AG04449 (cell line): ENCODE measurements around the gene FURIN.
"Not testable (repeated sequence)": the region's sequence is repeated elsewhere in the genome, so short reads cannot be mapped to it uniquely, and the experiment has no call there.

Source experiments
- CTCF ChIA-PET: fragments of 350-600 bp; formaldehyde crosslinking; extraction: SDS; loops from one replicate; lab custom pipeline; 2021; ENCODE audit warnings: antibody characterized with exemption; lab: Yijun Ruan, JAX
- POLR2A ChIA-PET: fragments of 400-600, 350-600 bp; formaldehyde crosslinking; extraction: SDS; loops from one replicate; lab custom pipeline; 2020; ENCODE audit warnings: antibody characterized with exemption, inconsistent platforms; lab: Yijun Ruan, JAX
- DNase-seq: peaks from one replicate; pipeline ENCODE4 v3.0.0-alpha.2; 2010; ENCODE audit warnings: low read depth, low spot score
- H3K4me3 ChIP-seq: 2 replicates; pipeline ENCODE4 v1.5.1; 2011; ENCODE audit warnings: low read depth, mild to moderate bottlenecking, control low read depth, low read length
- TF ChIP-seq, protein P1 (sequence below): IDR thresholded peaks from one replicate; pipeline ENCODE4 v1.5.1; 2011; ENCODE audit warnings: mild to moderate bottlenecking, moderate library complexity, low read length, control low read depth, inconsistent platforms; ENCODE audit not compliant: insufficient read depth; ENCODE audit errors: missing control alignments

FURIN gene

DNA sequence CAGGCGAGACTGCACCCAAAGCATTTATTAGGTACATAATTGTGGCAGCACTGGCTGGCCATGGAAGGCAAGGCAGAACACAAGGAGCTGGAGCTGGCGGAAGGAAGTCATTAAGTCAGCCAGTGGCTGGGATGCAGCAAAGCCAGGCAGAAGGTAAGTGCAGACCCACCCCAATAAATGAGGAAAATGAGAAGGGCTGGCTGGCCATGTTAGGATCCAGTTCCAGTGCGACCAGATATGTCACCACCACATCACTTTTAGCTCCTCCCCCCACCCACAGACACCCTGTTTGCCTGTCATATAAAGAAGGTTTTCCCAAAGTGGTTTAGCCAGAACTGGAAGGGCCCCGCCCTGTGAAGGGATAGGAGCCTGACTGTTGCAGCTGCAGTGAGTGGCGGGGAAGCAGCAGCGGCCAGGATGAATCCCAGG, at the start of gene FURIN:
Gene FURIN (plus strand): TSS at position 328 of the 429 bp plus-strand sequence. CDS start 7,153 bp downstream, outside the sequence.
- TF ChIP-seq, protein P1, sequence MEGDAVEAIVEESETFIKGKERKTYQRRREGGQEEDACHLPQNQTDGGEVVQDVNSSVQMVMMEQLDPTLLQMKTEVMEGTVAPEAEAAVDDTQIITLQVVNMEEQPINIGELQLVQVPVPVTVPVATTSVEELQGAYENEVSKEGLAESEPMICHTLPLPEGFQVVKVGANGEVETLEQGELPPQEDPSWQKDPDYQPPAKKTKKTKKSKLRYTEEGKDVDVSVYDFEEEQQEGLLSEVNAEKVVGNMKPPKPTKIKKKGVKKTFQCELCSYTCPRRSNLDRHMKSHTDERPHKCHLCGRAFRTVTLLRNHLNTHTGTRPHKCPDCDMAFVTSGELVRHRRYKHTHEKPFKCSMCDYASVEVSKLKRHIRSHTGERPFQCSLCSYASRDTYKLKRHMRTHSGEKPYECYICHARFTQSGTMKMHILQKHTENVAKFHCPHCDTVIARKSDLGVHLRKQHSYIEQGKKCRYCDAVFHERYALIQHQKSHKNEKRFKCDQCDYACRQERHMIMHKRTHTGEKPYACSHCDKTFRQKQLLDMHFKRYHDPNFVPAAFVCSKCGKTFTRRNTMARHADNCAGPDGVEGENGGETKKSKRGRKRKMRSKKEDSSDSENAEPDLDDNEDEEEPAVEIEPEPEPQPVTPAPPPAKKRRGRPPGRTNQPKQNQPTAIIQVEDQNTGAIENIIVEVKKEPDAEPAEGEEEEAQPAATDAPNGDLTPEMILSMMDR, result no peak
- no peak within 1 kb of the TSS; the same call in 1 of the 2 replicates for H3K4me3 ChIP-seq
- CTCF ChIA-PET, result interaction anchor here (4.3 kb wide), 1 partner anchor 17 kb away, joined by 32 read pairs; the partner anchor contains the start of gene FES
- no peak for DNase-seq
- POLR2A ChIA-PET, result no interaction called here

- TF ChIP-seq, protein P1, result no peak
- POLR2A ChIA-PET, result no interaction called here
- CTCF ChIA-PET, result interaction anchor here (1.4 kb wide), 1 partner anchor 23 kb away, joined by 3 read pairs; no protein-coding TSS in a partner anchor
Measured at GRCh38 chr15:90819390-90819789, 49.0 kb upstream of the FURIN start.

DNA sequence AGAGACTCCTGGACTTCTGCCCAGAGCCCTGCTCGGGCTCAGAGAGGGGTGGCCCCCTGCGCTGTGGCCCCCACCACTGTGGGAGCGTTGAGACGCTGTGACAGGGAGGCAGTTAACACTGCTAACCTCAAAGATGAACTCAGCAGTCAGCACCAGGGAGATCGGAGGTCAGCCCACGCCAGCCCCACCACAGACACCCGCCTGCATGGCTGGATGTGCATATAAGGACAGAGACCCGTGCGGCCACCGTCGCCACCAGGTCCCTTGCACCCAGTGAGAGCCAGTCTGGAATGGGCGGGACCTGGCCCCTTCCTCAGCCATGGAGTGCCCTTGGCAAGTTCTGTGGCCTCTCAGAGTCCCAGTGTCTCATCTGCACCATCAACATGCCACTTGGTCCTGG, 48.5 kb upstream of the FURIN start:
- POLR2A ChIA-PET, result no interaction called here
- no peak for DNase-seq
- no peak overlapping the region for H3K4me3 ChIP-seq
- CTCF ChIA-PET, result no interaction called here
- TF ChIP-seq, protein P1, result no peak

More at GRCh38 chr15:90819390-90819789, 49.0 kb upstream of the FURIN start:
- H3K4me3 ChIP-seq, result no peak overlapping the region
- no peak for DNase-seq

DNA sequence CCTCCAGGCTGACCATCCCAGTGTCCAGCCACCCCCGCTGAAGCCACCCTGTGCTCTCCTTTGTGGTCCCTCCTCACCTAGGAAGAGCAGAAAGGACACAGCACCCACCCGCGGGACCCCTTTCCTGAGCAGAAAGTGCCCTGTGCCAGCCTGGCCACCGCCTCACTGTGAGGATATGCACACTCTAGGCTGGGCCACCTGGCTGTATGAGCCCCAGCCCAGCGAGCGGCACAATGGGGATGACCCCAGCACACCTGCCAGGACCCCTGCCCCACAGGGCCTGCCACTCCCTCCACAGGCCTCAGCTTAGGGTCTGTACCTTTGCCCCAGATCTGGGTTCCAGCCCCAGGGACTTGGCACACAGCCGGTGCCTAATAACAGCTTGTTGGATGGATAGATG, 47.9 kb upstream of the FURIN start:
- CTCF ChIA-PET, result no interaction called here
- H3K4me3 ChIP-seq, result no peak overlapping the region
- TF ChIP-seq, protein P1, result no peak
- no peak for DNase-seq
- POLR2A ChIA-PET, result no interaction called here

GRCh38 chr15:90822204-90822955, 46.0 kb upstream of the FURIN start:
- TF ChIP-seq, protein P1, result no peak
- ChIA-PET CTCF (interaction anchor here (0.6 kb wide), 1 partner anchor 53 kb away, joined by 4 read pairs; no protein-coding TSS in a partner anchor), POLR2A (no interaction called here)
- DNase-seq, result no peak
- no peak overlapping the region for H3K4me3 ChIP-seq

GRCh38 chr15:90823455-90823974, 44.9 kb upstream of the FURIN start:
- H3K4me3 ChIP-seq, result no peak overlapping the region
- CTCF ChIA-PET, result no interaction called here
- POLR2A ChIA-PET, result no interaction called here
- TF ChIP-seq, protein P1, result no peak
- DNase-seq, result no peak

- CTCF ChIA-PET, H3K4me3 ChIP-seq, DNase-seq, POLR2A ChIA-PET: not testable (repeated sequence)
Measured at GRCh38 chr15:90825115-90825899, 43.1 kb upstream of the FURIN start.

DNA sequence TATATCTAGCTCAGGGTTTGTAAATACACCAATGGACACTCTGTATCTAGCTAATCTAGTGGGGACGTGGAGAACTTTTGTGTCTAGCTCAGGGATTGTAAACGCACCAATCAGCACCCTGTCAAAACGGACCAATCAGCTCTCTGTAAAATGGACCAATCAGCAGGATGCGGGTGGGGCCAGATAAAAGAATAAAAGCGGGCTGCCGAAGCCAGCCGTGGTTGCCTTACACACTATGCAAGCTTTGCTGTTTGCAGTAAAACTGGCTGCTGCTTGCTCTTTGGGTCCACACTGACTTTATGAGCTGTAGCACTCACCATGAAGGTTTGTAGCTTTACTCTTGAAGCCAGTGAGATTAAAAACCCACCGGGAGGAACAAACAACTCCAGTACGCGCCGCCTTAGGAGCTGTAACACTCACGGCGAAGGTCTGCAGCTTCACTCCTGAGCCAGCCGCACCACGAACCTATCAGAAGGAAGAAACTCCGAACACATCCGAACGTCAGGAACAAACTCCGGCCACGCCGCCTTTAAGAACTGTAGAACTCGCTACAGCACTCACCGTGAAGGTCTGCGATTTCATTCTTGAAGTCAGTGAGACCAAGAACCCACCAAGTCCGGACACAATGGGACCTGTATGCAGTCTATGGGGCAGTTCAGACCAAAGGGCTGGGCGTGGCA, 42.0 kb upstream of the FURIN start:
- H3K4me3 ChIP-seq, DNase-seq, CTCF ChIA-PET: not testable (repeated sequence)
- POLR2A ChIA-PET, result interaction anchor here (0.7 kb wide), 1 partner anchor 36 kb away, joined by 3 read pairs; no protein-coding TSS in a partner anchor
